Activated CD4-positive, alpha-beta T cell treated with anti-CD3 and anti-CD28 coated beads, Interleukin-2, amount 50 U/mL, for 48 hours (primary cell): ENCODE measurements around the gene PSMG3.

Experiments used
- DNase-seq, 2 experiments: peaks; one replicate each; pipeline ENCODE4 v3.0.0-alpha.2; 2020

The PSMG3 gene

GRCh38 chr7:1542841-1543747 lies 26.7 kb downstream of the PSMG3 start:
- DNase-seq: no peak

- no peak for DNase-seq
These were observed 27.5 kb downstream of the PSMG3 start for GRCh38 chr7:1542329-1542728.

GRCh38 chr7:1541431-1542162 lies 28.2 kb downstream of the PSMG3 start:
- DNase-seq: no peak

- DNase-seq: no peak
These were observed 29.0 kb downstream of the PSMG3 start for GRCh38 chr7:1540776-1541271.

- no peak for DNase-seq
These were observed 29.7 kb downstream of the PSMG3 start for GRCh38 chr7:1539882-1540775.

- DNase-seq: no peak
These were observed 30.5 kb downstream of the PSMG3 start for GRCh38 chr7:1539181-1539881.

GRCh38 chr7:1538544-1539180 lies 31.2 kb downstream of the PSMG3 start:
- DNase-seq: no peak

- DNase-seq: no peak
These were observed 32.1 kb downstream of the PSMG3 start for GRCh38 chr7:1537535-1538412.

GRCh38 chr7:1536743-1537534 lies 32.9 kb downstream of the PSMG3 start:
- DNase-seq: no peak

- no peak for DNase-seq
These were observed 33.4 kb downstream of the PSMG3 start for GRCh38 chr7:1536455-1536742.

- DNase-seq: no peak
These were observed 34.0 kb downstream of the PSMG3 start for GRCh38 chr7:1535701-1536454.

GRCh38 chr7:1535100-1535458 lies 34.8 kb downstream of the PSMG3 start:
- DNase-seq: no peak

GRCh38 chr7:1534330-1535099 lies 35.3 kb downstream of the PSMG3 start:
- DNase-seq: no peak

- DNase-seq: peak; percentile 53 to 59
These were observed 36.1 kb downstream of the PSMG3 start for GRCh38 chr7:1533547-1534329.

- no peak for DNase-seq
These were observed 36.6 kb downstream of the PSMG3 start for GRCh38 chr7:1533255-1533546.

- peak; percentile 62 to 63 for DNase-seq
These were observed 37.2 kb downstream of the PSMG3 start for GRCh38 chr7:1532456-1533254.

GRCh38 chr7:1531979-1532455 lies 37.8 kb downstream of the PSMG3 start:
- DNase-seq: no peak
